Karpas-422 (cell line): ENCODE data around the gene CARD11. TPM values are rescaled to one million over a fixed set of nuclear protein-coding genes. Genes with fewer than 3 reads are reported as not detected.

Experiments used
- DNase-seq: peaks from one replicate; pipeline ENCODE4 v3.0.0-alpha.2; 2015
- H2AFZ ChIP-seq: fragments of 200-600 bp; sonication (generic); 2 replicates; pipeline ENCODE4 v1.6.1; 2014; ENCODE audit warnings: antibody characterized with exemption, low read length, mixed read lengths
- H3K27ac ChIP-seq: fragments of 200-600 bp; sonication (generic); 2 replicates; pipeline ENCODE4 v1.5.1; 2014; ENCODE audit warnings: mild to moderate bottlenecking, low read length, moderate library complexity
- H3K27me3 ChIP-seq: fragments of 200-600 bp; sonication (generic); 2 replicates; pipeline ENCODE4 v1.6.1; 2014; ENCODE audit warnings: low read length, mixed read lengths
- H3K36me3 ChIP-seq: fragments of 200-600 bp; sonication (generic); 2 replicates; pipeline ENCODE4 v1.6.1; 2014; ENCODE audit warnings: low read length, mixed read lengths; ENCODE audit not compliant: insufficient read depth
- H3K4me1 ChIP-seq: fragments of 200-600 bp; sonication (generic); 2 replicates; pipeline ENCODE4 v1.6.1; 2014; ENCODE audit warnings: mild to moderate bottlenecking, low read length, mixed read lengths
- H3K4me2 ChIP-seq: fragments of 200-600 bp; sonication (generic); 2 replicates; pipeline ENCODE4 v1.6.1; 2014; ENCODE audit warnings: low read length, low read depth, mild to moderate bottlenecking; ENCODE audit not compliant: poor library complexity, severe bottlenecking
- H3K4me3 ChIP-seq: fragments of 200-600 bp; sonication (generic); 2 replicates; pipeline ENCODE4 v1.5.1; 2014; ENCODE audit warnings: mild to moderate bottlenecking, antibody characterized with exemption, low read length, mixed read lengths
- H3K79me2 ChIP-seq: fragments of 200-600 bp; sonication (generic); 2 replicates; pipeline ENCODE4 v1.6.1; 2014; ENCODE audit warnings: mild to moderate bottlenecking, low read length, mixed read lengths
- H3K9ac ChIP-seq: fragments of 200-600 bp; sonication (generic); 2 replicates; pipeline ENCODE4 v1.6.0; 2014; ENCODE audit warnings: low read length
- H3K9me2 ChIP-seq: fragments of 200-600 bp; sonication (generic), shearing (Covaris generic); replicated peaks from 2 replicates; pipeline ENCODE4 v1.6.0; 2014; ENCODE audit warnings: mild to moderate bottlenecking, low read length, moderate library complexity; ENCODE audit not compliant: insufficient read depth
- H3K9me3 ChIP-seq: fragments of 300-700, 200-600 bp; sonication (generic); 2 replicates; pipeline ENCODE4 v1.6.1; 2014; ENCODE audit warnings: low read length, mixed read lengths
- H4K20me1 ChIP-seq: fragments of 200-600 bp; sonication (generic); 2 replicates; pipeline ENCODE4 v1.6.1; 2014; ENCODE audit warnings: mild to moderate bottlenecking, antibody characterized with exemption, low read length, low read depth; ENCODE audit not compliant: insufficient read depth
- total RNA-seq: library from RNA; depleted of rRNA; stranded (reverse); fragments of >200 nt; shearing (Covaris generic); gene quantifications from 2 replicates; pipeline ENCODE4 v1.2.3, GENCODE V29; 2014; ENCODE audit warnings: low replicate concordance

The CARD11 gene
- total RNA-seq, 1 experiment from 2014 or later = 38.5 TPM

DNA sequence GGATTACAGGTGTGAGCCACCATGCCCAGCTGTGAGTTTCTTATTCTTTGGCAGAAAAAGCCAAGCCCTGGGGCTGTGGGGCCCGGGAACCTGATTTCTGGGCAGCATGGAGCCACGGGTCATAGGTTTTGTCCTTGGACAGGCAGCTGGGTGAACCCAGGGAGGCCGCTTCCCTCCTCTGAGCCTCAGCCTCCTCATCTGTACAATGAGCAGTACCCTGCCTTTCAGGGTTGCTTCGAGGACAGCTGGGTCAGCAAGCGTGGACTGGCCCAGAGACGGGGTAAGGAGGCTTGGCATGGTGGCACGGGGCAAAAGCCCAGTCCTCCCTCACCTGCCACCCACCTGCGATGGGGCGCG is 115.4 kb downstream of the CARD11 start:
- no peak overlapping the region for H2AFZ ChIP-seq
- H3K4me2 ChIP-seq = no peak overlapping the region
- no peak for DNase-seq
- no peaks in the 10 kb centered on the region for H3K4me1 ChIP-seq
- H3K9me3 ChIP-seq = no peaks in the 10 kb centered on the region
- H3K27ac ChIP-seq = no peak overlapping the region
- no peaks in the 10 kb centered on the region for H4K20me1 ChIP-seq
- no peaks in the 10 kb centered on the region for H3K79me2 ChIP-seq
- no peak overlapping the region for H3K9ac ChIP-seq
- H3K9me2 ChIP-seq = no peaks in the 10 kb centered on the region
- H3K36me3 ChIP-seq = no peaks in the 10 kb centered on the region
- H3K27me3 ChIP-seq = no peaks in the 10 kb centered on the region
- H3K4me3 ChIP-seq = no peak overlapping the region

DNA sequence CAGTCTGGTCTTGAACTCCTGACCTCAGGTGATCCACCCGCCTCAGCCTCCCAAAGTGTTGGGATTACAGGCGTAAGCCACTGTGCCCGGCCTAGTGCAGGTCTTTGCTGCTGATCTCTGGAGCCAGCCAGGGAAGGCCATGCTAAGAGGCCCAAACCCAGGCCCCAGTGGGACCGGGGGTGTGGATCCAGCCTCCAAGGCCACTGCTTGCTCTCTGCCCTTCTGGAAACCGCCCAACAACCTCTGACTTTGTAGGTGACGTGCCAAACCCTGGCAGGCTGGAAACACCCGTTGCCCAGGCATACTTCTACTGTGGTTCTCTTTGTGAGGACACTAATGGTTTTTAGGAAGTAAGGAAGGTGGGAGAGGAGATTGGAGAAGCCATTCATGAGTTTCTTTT is 116.1 kb downstream of the CARD11 start:
- Histone ChIP-seq H3K36me3 (no peaks in the 10 kb centered on the region), H3K27ac (no peak overlapping the region), H3K9me3 (no peaks in the 10 kb centered on the region), H3K4me2 (no peak overlapping the region), H3K9ac (no peak overlapping the region), H3K27me3 (no peaks in the 10 kb centered on the region), H2AFZ (no peak overlapping the region), H3K4me1 (no peaks in the 10 kb centered on the region), H3K79me2 (no peaks in the 10 kb centered on the region), H3K9me2 (no peaks in the 10 kb centered on the region), H4K20me1 (no peaks in the 10 kb centered on the region), H3K4me3 (no peak overlapping the region)
- DNase-seq = no peak

DNA sequence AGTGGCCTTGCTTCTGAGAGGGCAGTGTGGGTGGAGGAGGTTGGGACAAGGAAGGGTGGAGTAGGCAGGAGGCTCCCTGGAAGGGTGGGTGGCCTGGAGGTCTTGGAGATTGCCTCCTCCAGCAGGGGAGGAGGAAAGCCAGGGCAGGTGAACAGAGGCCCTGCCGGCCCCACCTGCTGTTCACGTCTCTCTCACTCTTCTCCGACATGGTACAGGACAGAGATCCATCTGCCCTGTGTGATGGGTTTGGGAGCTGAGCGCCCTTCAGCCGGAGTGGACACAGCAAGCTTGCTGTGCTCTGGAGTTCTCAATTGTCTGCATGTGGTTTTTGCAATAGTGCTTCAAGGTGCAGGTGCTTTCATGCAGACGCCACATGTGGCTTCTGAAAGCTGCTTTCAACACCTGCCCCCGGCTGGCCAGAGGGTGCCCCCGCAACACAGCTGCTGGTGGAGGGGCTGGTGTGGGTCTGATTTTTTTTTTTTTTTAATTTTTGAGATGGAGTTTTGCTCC is 116.7 kb downstream of the CARD11 start:
- Histone ChIP-seq H3K27ac (no peak overlapping the region), H2AFZ (no peak overlapping the region), H3K36me3 (no peaks in the 10 kb centered on the region; the same call in 1 of the 2 replicates), H3K9me2 (no peaks in the 10 kb centered on the region), H3K4me1 (no peaks in the 10 kb centered on the region), H3K4me2 (no peak overlapping the region), H3K79me2 (no peaks in the 10 kb centered on the region), H3K9me3 (no peaks in the 10 kb centered on the region), H3K27me3 (no peaks in the 10 kb centered on the region), H3K9ac (no peak overlapping the region), H3K4me3 (no peak overlapping the region), H4K20me1 (no peaks in the 10 kb centered on the region)
- DNase-seq = no peak

DNA sequence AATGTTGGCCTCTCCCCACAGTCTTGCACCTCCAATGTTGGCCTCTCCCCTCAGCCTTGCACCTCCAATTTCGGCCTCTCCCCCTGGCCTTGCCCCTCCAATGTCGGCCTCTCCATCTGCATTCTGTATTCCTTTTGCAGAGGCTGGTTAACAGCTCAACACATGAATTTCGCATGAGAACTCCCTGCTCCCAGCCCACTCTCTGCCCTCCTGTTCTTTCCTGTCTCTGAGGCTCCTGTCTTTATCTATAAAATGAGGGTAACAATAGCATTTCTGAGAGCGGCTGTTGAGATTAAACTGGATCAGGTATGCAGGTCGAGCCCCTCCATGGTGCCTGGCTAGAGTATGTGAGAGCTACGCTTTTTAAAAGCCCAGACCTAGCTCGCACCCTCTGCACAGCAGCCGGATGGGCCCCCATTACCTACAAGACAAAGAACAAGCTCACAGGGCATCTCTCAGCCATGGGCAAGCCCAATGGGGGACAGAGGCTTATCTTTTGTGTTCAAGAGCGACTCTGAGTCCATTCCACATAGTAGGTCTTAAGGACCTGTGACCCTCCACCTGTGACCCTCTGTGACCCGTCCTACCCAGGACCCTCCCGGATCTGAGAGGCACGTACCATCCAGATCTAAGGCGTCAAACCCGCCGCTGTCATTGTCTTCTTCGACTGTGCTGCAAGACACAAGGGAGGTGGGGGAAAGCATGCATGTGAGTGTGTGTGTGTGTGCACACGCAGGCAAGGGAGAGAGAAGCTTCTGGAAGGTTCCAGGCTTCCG is 117.4 kb downstream of the CARD11 start:
- Histone ChIP-seq H2AFZ (no peak overlapping the region), H3K9me3 (no peaks in the 10 kb centered on the region), H3K9ac (no peak overlapping the region), H4K20me1 (no peaks in the 10 kb centered on the region), H3K79me2 (no peaks in the 10 kb centered on the region), H3K4me1 (no peaks in the 10 kb centered on the region), H3K4me3 (no peak overlapping the region), H3K27me3 (no peaks in the 10 kb centered on the region), H3K27ac (no peak overlapping the region), H3K36me3 (peaks cover 4% of the 10 kb centered on the region), H3K4me2 (no peak overlapping the region), H3K9me2 (no peaks in the 10 kb centered on the region)
- DNase-seq = no peak

DNA sequence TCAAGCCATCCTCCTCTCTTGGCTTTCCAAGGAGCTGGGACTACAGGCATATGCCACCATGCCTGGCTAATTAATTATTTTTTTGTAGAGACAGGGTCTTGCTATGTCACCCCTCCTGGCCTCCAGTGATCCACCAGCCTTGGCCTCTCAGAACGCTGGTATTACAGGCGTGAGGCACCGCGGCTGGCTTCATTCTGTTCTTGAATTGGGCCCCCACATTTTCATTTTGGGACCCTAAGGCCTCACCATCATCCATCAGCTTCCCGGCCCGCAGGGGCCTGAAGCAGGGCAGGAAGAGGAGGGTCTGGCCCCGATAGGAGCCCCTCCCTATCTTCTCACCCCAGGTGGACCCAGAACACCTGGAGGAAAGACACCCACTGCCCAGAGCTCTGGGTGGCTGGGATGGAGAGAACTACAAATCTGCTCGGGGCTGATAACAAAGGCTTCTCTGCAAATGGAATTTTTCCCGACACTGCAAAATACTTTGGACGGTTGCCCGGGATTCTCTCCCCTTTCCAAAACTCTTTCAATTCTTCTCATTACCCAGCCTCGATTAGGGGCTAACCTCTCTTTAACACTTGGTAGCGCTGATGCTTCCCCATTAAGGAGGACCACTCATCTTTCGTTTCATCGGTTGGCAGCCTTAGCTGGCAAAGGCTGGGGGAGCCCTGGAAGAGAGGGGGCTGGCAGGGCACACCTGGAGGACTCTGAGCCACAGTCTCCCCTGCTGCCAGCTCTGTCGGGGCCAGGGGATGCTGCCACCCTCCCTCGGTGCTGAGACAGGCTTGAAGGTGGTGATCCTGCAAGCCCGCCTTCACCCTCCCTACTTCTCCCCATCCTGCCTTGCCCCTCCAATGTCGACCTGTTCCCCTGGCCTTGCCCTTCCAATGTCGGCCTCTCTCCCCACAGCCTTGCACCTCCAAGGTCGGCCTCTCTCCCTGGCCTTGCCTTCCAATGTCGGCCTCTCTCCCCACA is 118.5 kb downstream of the CARD11 start:
- Histone ChIP-seq H4K20me1 (no peaks in the 10 kb centered on the region), H3K9me2 (no peaks in the 10 kb centered on the region), H2AFZ (no peak overlapping the region), H3K4me1 (no peaks in the 10 kb centered on the region), H3K9me3 (no peaks in the 10 kb centered on the region), H3K79me2 (no peaks in the 10 kb centered on the region), H3K36me3 (peaks cover 13% of the 10 kb centered on the region), H3K27ac (no peak overlapping the region), H3K4me3 (no peak overlapping the region), H3K27me3 (no peaks in the 10 kb centered on the region), H3K4me2 (no peak overlapping the region), H3K9ac (no peak overlapping the region)
- no peak for DNase-seq

DNA sequence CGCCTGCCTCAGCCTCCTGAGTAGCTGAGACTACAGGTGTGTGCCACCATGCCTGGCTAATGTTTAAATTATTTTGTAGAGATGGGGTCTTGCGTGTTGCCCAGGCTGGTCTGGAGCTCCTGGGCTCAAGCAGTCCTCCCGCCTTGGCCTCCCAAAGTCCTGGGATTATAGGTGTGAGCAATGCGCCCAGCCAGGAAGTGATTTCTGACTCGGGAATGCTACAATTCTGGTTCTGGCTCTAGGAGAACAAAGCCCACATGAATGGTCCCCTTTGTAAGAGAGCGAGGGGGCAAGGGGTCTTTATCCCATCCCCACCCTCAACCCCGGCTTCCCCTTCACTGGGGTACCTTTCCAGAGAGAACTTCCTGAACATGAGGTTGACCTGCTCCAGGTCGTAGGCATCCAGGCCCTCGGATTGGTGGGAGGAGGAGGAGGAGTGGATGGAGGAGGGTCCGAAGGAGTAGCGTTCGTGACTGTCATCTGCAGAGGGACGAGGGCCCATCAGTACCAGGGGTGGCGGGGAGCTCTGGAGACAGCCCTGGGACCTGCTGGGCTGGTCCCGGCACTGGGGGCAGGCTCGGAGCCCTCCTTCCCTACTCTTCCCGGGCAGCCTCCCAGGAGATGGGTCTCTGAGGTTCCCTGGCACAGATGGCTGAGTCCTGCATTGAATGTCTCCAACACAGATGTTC is 119.6 kb downstream of the CARD11 start:
- DNase-seq = no peak
- Histone ChIP-seq H3K27me3 (no peaks in the 10 kb centered on the region), H3K36me3 (peaks cover 20% of the 10 kb centered on the region)

DNA sequence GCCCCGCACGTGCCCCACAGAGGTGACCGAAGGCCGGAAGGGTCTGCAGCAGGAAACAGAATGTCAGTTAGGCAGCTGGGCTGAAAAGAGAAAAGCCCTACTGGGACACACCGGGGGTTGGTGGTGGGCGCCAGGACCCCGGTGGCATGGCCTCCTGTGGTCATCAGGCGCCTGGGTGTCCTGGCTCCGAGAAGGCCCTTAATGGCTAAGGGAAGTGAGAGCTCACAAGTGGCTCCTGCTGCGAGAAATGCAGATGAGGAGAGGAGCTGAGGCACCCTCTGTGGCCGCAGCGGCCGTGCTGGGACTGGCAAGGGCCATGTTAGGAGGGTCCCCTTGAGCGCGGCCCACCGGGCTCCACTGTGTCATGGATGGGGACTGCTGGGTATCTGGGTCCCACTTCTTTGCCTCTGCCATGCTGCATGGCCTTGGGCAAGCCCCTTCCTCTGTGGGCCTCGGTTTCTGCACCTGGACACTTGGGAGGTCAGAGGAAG is 120.3 kb downstream of the CARD11 start:
- Histone ChIP-seq H3K9me2 (no peaks in the 10 kb centered on the region), H3K79me2 (no peaks in the 10 kb centered on the region), H3K36me3 (peaks cover 20% of the 10 kb centered on the region), H3K4me1 (no peaks in the 10 kb centered on the region), H3K4me3 (no peak overlapping the region), H3K27ac (no peak overlapping the region), H3K9ac (no peak overlapping the region), H3K4me2 (no peak overlapping the region), H2AFZ (no peak overlapping the region), H3K9me3 (no peaks in the 10 kb centered on the region), H3K27me3 (no peaks in the 10 kb centered on the region), H4K20me1 (no peaks in the 10 kb centered on the region)
- no peak for DNase-seq

More for the DNA sequence above, 119.6 kb downstream of the CARD11 start:
- H3K4me3 ChIP-seq = no peak overlapping the region
- no peaks in the 10 kb centered on the region for H3K79me2 ChIP-seq
- H3K9me3 ChIP-seq = no peaks in the 10 kb centered on the region
- H3K27ac ChIP-seq = no peak overlapping the region
- H3K9ac ChIP-seq = no peak overlapping the region
- no peaks in the 10 kb centered on the region for H4K20me1 ChIP-seq
- H3K4me2 ChIP-seq = no peak overlapping the region
- H3K4me1 ChIP-seq = no peaks in the 10 kb centered on the region
- no peaks in the 10 kb centered on the region for H3K9me2 ChIP-seq
- H2AFZ ChIP-seq = no peak overlapping the region
